Caco-2 (cell line): ENCODE measurements around the gene MUC6. TPM values are rescaled to one million over a fixed set of nuclear protein-coding genes. Genes with fewer than 3 reads are reported as not detected.
A peak's percentile ranks its signal among the peaks of the same experiment; 100 is the strongest.

ENCODE experiments used
- BruUV-seq: library from RNA; stranded (reverse); fragments of 400-500 nt; replicated peaks from 2 replicates; lab custom pipeline; 2021; lab: Mats Ljungman, UMichigan
- CTCF ChIA-PET: fragments of 300-600 bp; sonication (Branson Sonifier 250); formaldehyde crosslinking; loops from one replicate; lab custom pipeline; 2022; ENCODE audit warnings: antibody characterized with exemption; lab: Charles Lee
- POLR2A ChIA-PET: fragments of 300-600 bp; sonication (Branson Sonifier 250); formaldehyde crosslinking; loops from one replicate; lab custom pipeline; 2022; ENCODE audit warnings: antibody characterized with exemption; lab: Charles Lee
- DNase-seq, 2 experiments: peaks; one replicate each; pipeline versions ENCODE4 v3.0.0 to v3.0.0-alpha.2; 2020 to 2022
- H3K27me3 ChIP-seq: replicated peaks from 2 replicates; pipeline ENCODE4 v1.6.0; 2011; ENCODE audit warnings: low read length; ENCODE audit not compliant: control insufficient read depth, insufficient read depth
- H3K36me3 ChIP-seq: 2 replicates; pipeline ENCODE4 v1.5.1; 2011; ENCODE audit warnings: low read length; ENCODE audit not compliant: control insufficient read depth, insufficient read depth
- H3K4me1 ChIP-seq: fragments of 250-450 bp; sonication (Bioruptor Pico); 2 replicates; pipeline ENCODE4 v1.5.1; 2020; ENCODE audit warnings: mild to moderate bottlenecking
- H3K4me3 ChIP-seq: 2 replicates; pipeline ENCODE4 v1.5.1; 2011; ENCODE audit warnings: low read depth, mild to moderate bottlenecking, control low read depth, low read length
- H3K9me3 ChIP-seq: fragments of 250-450 bp; sonication (Bioruptor Pico); 2 replicates; pipeline ENCODE4 v1.5.1; 2020; ENCODE audit warnings: mild to moderate bottlenecking, moderate library complexity
- H3K27ac Mint-ChIP-seq: one replicate; pipeline ENCODE4 v1.8.0; 2022; ENCODE audit warnings: mixed read lengths; ENCODE audit not compliant: unreplicated experiment
- H3K27me3 Mint-ChIP-seq: one replicate; pipeline ENCODE4 v1.8.0; 2022; ENCODE audit warnings: mixed read lengths; ENCODE audit not compliant: insufficient read depth, unreplicated experiment
- H3K36me3 Mint-ChIP-seq: one replicate; pipeline ENCODE4 v1.8.0; 2022; ENCODE audit warnings: mild to moderate bottlenecking, mixed read lengths; ENCODE audit not compliant: insufficient read depth, unreplicated experiment
- H3K4me1 Mint-ChIP-seq: one replicate; pipeline ENCODE4 v1.8.0; 2022; ENCODE audit warnings: low read depth, mixed read lengths; ENCODE audit not compliant: unreplicated experiment
- H3K4me3 Mint-ChIP-seq: one replicate; pipeline ENCODE4 v1.8.0; 2022; ENCODE audit warnings: mild to moderate bottlenecking, moderate library complexity, mixed read lengths; ENCODE audit not compliant: unreplicated experiment
- H3K9me3 Mint-ChIP-seq: one replicate; pipeline ENCODE4 v1.8.0; 2022; ENCODE audit warnings: mixed read lengths; ENCODE audit not compliant: unreplicated experiment
- CTCF ChIP-seq, 2 experiments: fragments of 200-600 bp in 1 of 2; IDR thresholded peaks; 1 replicate in 1 of 2; 2 replicates in 1 of 2; pipeline versions ENCODE4 v1.5.1 to v1.8.0; 2011 to 2022; ENCODE audit warnings: antibody characterized with exemption in 1 of 2, control low read depth in 1 of 2, inconsistent platforms in 1 of 2, low read depth in 1 of 2, low read length in 1 of 2, mild to moderate bottlenecking in 1 of 2, moderate library complexity in 1 of 2; ENCODE audit not compliant: insufficient read depth in 1 of 2, severe bottlenecking in 1 of 2, unreplicated experiment in 1 of 2
- intact Hi-C: fragments of 100-400 bp; cut with micrococcal nuclease; formaldehyde crosslinking; loops from one replicate; pipeline ENCODE4 v1.10.0; 2022; ENCODE audit not compliant: unreplicated experiment
- total RNA-seq: library from RNA; stranded (reverse); gene quantifications from 2 replicates; pipeline ENCODE4 v1.2.3, GENCODE V29; 2022

MUC6 gene
- total RNA-seq, 1 experiment from 2014 or later = not detected

DNA sequence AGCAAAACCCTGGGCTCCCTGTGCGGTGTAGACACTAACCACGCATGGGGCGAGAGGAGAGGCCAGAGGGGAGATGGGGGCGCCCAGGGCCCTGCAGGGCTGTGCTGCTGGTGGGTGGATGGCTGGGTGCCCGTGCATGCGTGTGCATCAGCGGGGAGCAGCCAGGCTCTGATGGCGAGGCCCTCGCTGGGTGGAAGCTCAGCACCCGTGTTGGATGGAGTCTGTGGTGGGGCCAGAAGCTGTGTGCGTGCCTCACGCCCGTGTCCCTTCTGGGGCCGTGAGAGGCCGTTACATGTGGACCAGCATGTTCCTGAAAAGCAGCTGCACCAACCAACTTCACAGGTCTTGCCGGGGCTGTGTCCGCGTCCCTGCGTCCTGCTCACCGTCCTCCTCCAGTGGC lies 33.4 kb downstream of the MUC6 start:
- no peaks in the 10 kb centered on the region for H3K9me3 Mint-ChIP-seq
- POLR2A ChIA-PET = interaction anchor here (0.6 kb wide), 1 partner anchor 146 kb away, joined by 6 read pairs; no protein-coding TSS in a partner anchor
- no peak for DNase-seq
- BruUV-seq = no TSS peak
- no peak overlapping the region for H3K4me3 Mint-ChIP-seq
- H3K27me3 Mint-ChIP-seq = no peaks in the 10 kb centered on the region
- peaks cover 5% of the 10 kb centered on the region for H3K36me3 ChIP-seq
- peaks cover 89% of the 10 kb centered on the region for H3K36me3 Mint-ChIP-seq
- H3K4me1 ChIP-seq = no peaks in the 10 kb centered on the region
- H3K27me3 ChIP-seq = no peaks in the 10 kb centered on the region
- CTCF ChIA-PET = interaction anchor here (0.7 kb wide), 1 partner anchor 52 kb away, joined by 3 read pairs; no protein-coding TSS in a partner anchor
- TF ChIP-seq CTCF (IDR thresholded peaks at IDR 0.05; ENCODE audit: insufficient read depth in 1 of 2, low read depth in 1 of 2, low read length in 1 of 2, severe bottlenecking in 1 of 2, unreplicated experiment in 1 of 2) = no peak
- no peak overlapping the region for H3K27ac Mint-ChIP-seq
- intact Hi-C loops = no loop called here
- H3K4me3 ChIP-seq = no peak overlapping the region
- H3K4me1 Mint-ChIP-seq = peaks cover 6% of the 10 kb centered on the region
- no peaks in the 10 kb centered on the region for H3K9me3 ChIP-seq

- Mint-ChIP-seq H3K4me1 (peaks cover 6% of the 10 kb centered on the region), H3K4me3 (no peak overlapping the region), H3K36me3 (peaks cover 84% of the 10 kb centered on the region), H3K9me3 (no peaks in the 10 kb centered on the region), H3K27me3 (no peaks in the 10 kb centered on the region), H3K27ac (no peak overlapping the region)
- ChIA-PET CTCF (no interaction called here), POLR2A (no interaction called here)
- Histone ChIP-seq H3K27me3 (no peaks in the 10 kb centered on the region), H3K4me1 (no peaks in the 10 kb centered on the region), H3K9me3 (no peaks in the 10 kb centered on the region), H3K36me3 (peaks cover 5% of the 10 kb centered on the region), H3K4me3 (no peak overlapping the region)
- no peak for TF ChIP-seq CTCF (IDR thresholded peaks at IDR 0.05; ENCODE audit: insufficient read depth in 1 of 2, low read depth in 1 of 2, low read length in 1 of 2, severe bottlenecking in 1 of 2, unreplicated experiment in 1 of 2)
- DNase-seq = no peak
- intact Hi-C loops = no loop called here
- BruUV-seq = no TSS peak
Measured at GRCh38 chr11:1002406-1002984, 34.0 kb downstream of the MUC6 start.

DNA sequence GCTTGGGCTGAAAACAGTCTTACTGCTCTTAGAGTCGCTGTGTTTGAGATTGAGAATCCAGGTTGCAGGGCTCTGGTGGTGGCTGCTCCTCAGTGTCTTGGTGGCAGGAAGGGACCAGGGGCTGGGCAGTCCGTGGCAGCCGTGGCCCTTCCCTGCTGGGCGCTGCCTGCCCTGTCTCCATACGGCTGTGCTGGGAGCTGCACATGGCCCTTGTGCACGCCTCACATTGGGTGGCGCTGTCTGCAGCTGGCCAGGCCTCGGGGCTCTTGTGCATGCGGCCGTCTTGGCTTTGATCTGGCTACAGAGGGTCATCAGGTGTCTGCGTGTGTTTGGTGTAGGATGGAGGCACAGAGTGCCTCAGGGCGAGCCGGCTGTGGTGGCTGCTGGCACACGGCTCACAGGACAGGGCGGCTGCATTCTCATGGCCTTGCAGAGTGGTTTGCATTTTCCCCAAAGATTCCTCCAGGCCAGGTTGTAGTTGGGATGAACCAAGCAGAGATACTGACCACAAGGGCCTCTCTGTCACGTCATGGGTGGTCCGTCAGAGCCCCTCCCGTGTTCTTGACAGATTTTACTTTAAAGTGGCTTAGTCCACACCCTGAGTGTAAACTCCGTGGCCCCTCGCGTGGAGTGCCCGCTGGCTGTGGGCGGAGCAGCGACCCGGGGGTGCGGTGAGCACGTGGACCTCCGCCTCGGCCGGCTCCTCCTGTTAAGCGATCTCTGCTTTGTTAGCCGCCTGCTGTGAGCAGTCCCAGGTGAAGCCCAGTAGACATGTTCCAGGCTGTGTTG lies 34.7 kb downstream of the MUC6 start:
- no peak overlapping the region for H3K4me3 Mint-ChIP-seq
- no peaks in the 10 kb centered on the region for H3K27me3 Mint-ChIP-seq
- H3K27me3 ChIP-seq = no peaks in the 10 kb centered on the region
- TF ChIP-seq CTCF (IDR thresholded peaks at IDR 0.05; ENCODE audit: insufficient read depth in 1 of 2, low read depth in 1 of 2, low read length in 1 of 2, severe bottlenecking in 1 of 2, unreplicated experiment in 1 of 2) = no peak
- no peaks in the 10 kb centered on the region for H3K4me1 ChIP-seq
- no peak for DNase-seq
- intact Hi-C loops = no loop called here
- no peak overlapping the region for H3K4me3 ChIP-seq
- H3K9me3 Mint-ChIP-seq = no peaks in the 10 kb centered on the region
- H3K4me1 Mint-ChIP-seq = peaks cover 6% of the 10 kb centered on the region
- POLR2A ChIA-PET = no interaction called here
- peak overlapping the region; percentile 92 for H3K27ac Mint-ChIP-seq
- H3K9me3 ChIP-seq = no peaks in the 10 kb centered on the region
- peaks cover 86% of the 10 kb centered on the region for H3K36me3 Mint-ChIP-seq
- peaks cover 5% of the 10 kb centered on the region for H3K36me3 ChIP-seq
- BruUV-seq = no TSS peak
- CTCF ChIA-PET = no interaction called here
